Right cardiac atrium (tissue), 5 donors: ENCODE measurements around the gene SPAG5. TPM values are rescaled to one million over a fixed set of nuclear protein-coding genes. Genes with fewer than 3 reads are reported as not detected.

Experiments
- ATAC-seq, 2 donors: fragments of 200-7000 bp; cut with Tn5 transposase; one replicate each; pipeline versions ENCODE4 v1.8.0 to v1.9.1; 2020; ENCODE audit warnings: moderate library complexity in 2 of 2, mild to moderate bottlenecking in 1 of 2
- DNase-seq, 3 donors: peaks; one replicate each; pipeline ENCODE4 v3.0.0-alpha.2; 2020
- H3K27ac ChIP-seq: one replicate; pipeline ENCODE4 v1.5.1; 2013; ENCODE audit warnings: mild to moderate bottlenecking, low read length, control low read depth, moderate library complexity
- H3K27me3 ChIP-seq: one replicate; pipeline ENCODE4 v1.6.1; 2013; ENCODE audit not compliant: control insufficient read depth, insufficient read depth
- H3K4me1 ChIP-seq: one replicate; pipeline ENCODE4 v1.6.1; 2013; ENCODE audit warnings: low read length; ENCODE audit not compliant: control insufficient read depth, insufficient read depth
- H3K4me3 ChIP-seq: one replicate; pipeline ENCODE4 v1.5.1; 2013; ENCODE audit warnings: low read length, control low read depth
- H3K9me3 ChIP-seq: one replicate; pipeline ENCODE4 v1.6.1; 2013; ENCODE audit warnings: low read length; ENCODE audit not compliant: control insufficient read depth
- WGBS: extraction: QIAGEN DNeasy Blood & Tissue Kit; methylation state at CpG from one replicate; pipeline ENCODE4 v1.1.7; 2013; 5-methylcytosine and 5-hydroxymethylcytosine counted together
- intact Hi-C, 4 donors: fragments of 100-400 bp; cut with DNase I; formaldehyde crosslinking; loops; one replicate each; pipeline versions ENCODE4 v1.11.0 to v1.14.0; 2022 to 2023
- polyA plus RNA-seq: library from polyadenylated mRNA; stranded (reverse); fragments of 200-250 nt; gene quantifications from one replicate; pipeline ENCODE4 v1.2.3, GENCODE V29; 2013
- total RNA-seq, 4 donors: library from RNA; stranded (reverse); fragmentation: NEBNext Ultra II Directional; extraction: Animal tissue kit (Norgen Biotek cat#: 25700); gene quantifications; one replicate each; pipeline ENCODE4 v1.2.1, GENCODE V29; 2021
- donor health status: healthy with polysubstance abuse.
- donor health status: DM: no; HTN: yes; CAD: no.
- donor health status: DM: no; HTN: no; CAD: no.
- donor health status: DM: no; HTN: yes; CAD: no; lungs with severe emphysema.
- donor health status: DM: yes; HTN: yes; CAD: no.

The SPAG5 gene
- total and polyA plus RNA-seq, 5 donors = 0.81 to 2.7 (median 1.4) TPM

- WGBS = 78% methylated on average over 4 of the region's 4 CpGs
- intact Hi-C loops = loop anchor here in 2 of 4 donors (5.0 to 10.0 kb wide), 3 partner anchors 43 to 75 kb away; partner anchors contain the start of gene RSKR (in 1 of the 2)
These were observed 58.6 kb downstream of the SPAG5 start for GRCh38 chr17:28540231-28540630.

GRCh38 chr17:28538296-28538895 is 60.4 kb downstream of the SPAG5 start:
- WGBS = 87% methylated on average over 14 of the region's 14 CpGs
- no peaks in the 10 kb centered on the region for H3K27me3 ChIP-seq
- H3K4me3 ChIP-seq = no peak overlapping the region
- intact Hi-C loops = no loop called here
- H3K27ac ChIP-seq = no peak overlapping the region
- DNase-seq (no peak), ATAC-seq (no peak)
- H3K9me3 ChIP-seq = no peaks in the 10 kb centered on the region
- H3K4me1 ChIP-seq = no peaks in the 10 kb centered on the region

More at GRCh38 chr17:28540231-28540630, 58.6 kb downstream of the SPAG5 start:
- Histone ChIP-seq H3K4me1 (no peaks in the 10 kb centered on the region), H3K4me3 (no peak overlapping the region), H3K27ac (no peak overlapping the region), H3K9me3 (no peaks in the 10 kb centered on the region), H3K27me3 (no peaks in the 10 kb centered on the region)
- DNase-seq (no peak), ATAC-seq (no peak)

- H3K4me1 ChIP-seq = no peaks in the 10 kb centered on the region
- no peak for DNase-seq
- no peak for ATAC-seq
- 69% methylated on average over 12 of the region's 12 CpGs for WGBS
- intact Hi-C loops = no loop called here
- no peaks in the 10 kb centered on the region for H3K27me3 ChIP-seq
- no peak overlapping the region for H3K4me3 ChIP-seq
- H3K9me3 ChIP-seq = no peaks in the 10 kb centered on the region
- no peak overlapping the region for H3K27ac ChIP-seq
These were observed 61.6 kb downstream of the SPAG5 start for GRCh38 chr17:28537219-28537610.

- intact Hi-C loops = no loop called here
- WGBS = 65% methylated on average over 9 of the region's 9 CpGs
- DNase-seq (no peak), ATAC-seq (no peak)
- Histone ChIP-seq H3K4me1 (no peaks in the 10 kb centered on the region), H3K9me3 (no peaks in the 10 kb centered on the region), H3K4me3 (no peak overlapping the region), H3K27me3 (no peaks in the 10 kb centered on the region), H3K27ac (no peak overlapping the region)
These were observed 62.1 kb downstream of the SPAG5 start for GRCh38 chr17:28536532-28537218.

- WGBS = 86% methylated on average over 11 of the region's 11 CpGs
- intact Hi-C loops = no loop called here
- no peak for DNase-seq
- no peaks in the 10 kb centered on the region for H3K9me3 ChIP-seq
- H3K4me3 ChIP-seq = no peak overlapping the region
- no peaks in the 10 kb centered on the region for H3K4me1 ChIP-seq
- no peak overlapping the region for H3K27ac ChIP-seq
- H3K27me3 ChIP-seq = no peaks in the 10 kb centered on the region
- no peak for ATAC-seq
These were observed 64.0 kb downstream of the SPAG5 start for GRCh38 chr17:28534740-28535375.

GRCh38 chr17:28533091-28533807 is 65.6 kb downstream of the SPAG5 start:
- no peak overlapping the region for H3K4me3 ChIP-seq
- intact Hi-C loops = no loop called here
- H3K9me3 ChIP-seq = no peaks in the 10 kb centered on the region
- 77% methylated on average over 16 of the region's 16 CpGs for WGBS
- no peaks in the 10 kb centered on the region for H3K4me1 ChIP-seq
- DNase-seq (no peak), ATAC-seq (no peak)
- H3K27ac ChIP-seq = no peak overlapping the region
- H3K27me3 ChIP-seq = no peaks in the 10 kb centered on the region

GRCh38 chr17:28532050-28532960 is 66.5 kb downstream of the SPAG5 start:
- DNase-seq (no peak), ATAC-seq (no peak)
- Histone ChIP-seq H3K9me3 (no peaks in the 10 kb centered on the region), H3K4me1 (no peaks in the 10 kb centered on the region), H3K27me3 (no peaks in the 10 kb centered on the region), H3K4me3 (no peak overlapping the region), H3K27ac (no peak overlapping the region)
- intact Hi-C loops = no loop called here
- WGBS = 75% methylated on average over 7 of the region's 7 CpGs

GRCh38 chr17:28530926-28531325 is 67.9 kb downstream of the SPAG5 start:
- H3K4me1 ChIP-seq = no peaks in the 10 kb centered on the region
- DNase-seq (peak in 1 of 3 donors; percentile 9), ATAC-seq (no peak)
- intact Hi-C loops = no loop called here
- H3K27ac ChIP-seq = no peak overlapping the region
- no peaks in the 10 kb centered on the region for H3K27me3 ChIP-seq
- no peaks in the 10 kb centered on the region for H3K9me3 ChIP-seq
- H3K4me3 ChIP-seq = no peak overlapping the region
- WGBS = 72% methylated on average over 7 of the region's 7 CpGs

- Histone ChIP-seq H3K9me3 (no peaks in the 10 kb centered on the region), H3K27me3 (no peaks in the 10 kb centered on the region), H3K4me3 (no peak overlapping the region), H3K27ac (no peak overlapping the region), H3K4me1 (no peaks in the 10 kb centered on the region)
- DNase-seq (no peak), ATAC-seq (no peak)
- intact Hi-C loops = no loop called here
- WGBS = 85% methylated on average over 4 of the region's 4 CpGs
These were observed 68.6 kb downstream of the SPAG5 start for GRCh38 chr17:28530250-28530649.

- intact Hi-C loops = no loop called here
- ATAC-seq = no peak
- no peak overlapping the region for H3K27ac ChIP-seq
- no peaks in the 10 kb centered on the region for H3K4me1 ChIP-seq
- H3K9me3 ChIP-seq = no peaks in the 10 kb centered on the region
- H3K27me3 ChIP-seq = no peaks in the 10 kb centered on the region
- no peak overlapping the region for H3K4me3 ChIP-seq
- peak in 1 of 3 donors; percentile 3 for DNase-seq
- WGBS = 87% methylated on average over 3 of the region's 3 CpGs
These were observed 69.8 kb downstream of the SPAG5 start for GRCh38 chr17:28529013-28529400.
